IMR-90 (cell line): ENCODE results near the gene FOSL1. TPM values are rescaled to one million over a fixed set of nuclear protein-coding genes. Genes with fewer than 3 reads are reported as not detected.

Experiments used
- ATAC-seq: fragments of 200-7000 bp; cut with Tn5 transposase; 2 replicates; pipeline ENCODE4 v1.9.1; 2020; ENCODE audit warnings: low read depth, mild to moderate bottlenecking, moderate library complexity
- BruUV-seq: library from RNA; stranded (reverse); fragments of 400-500 nt; replicated peaks from 2 replicates; lab custom pipeline; 2021; lab: Mats Ljungman, UMichigan
- CTCF ChIA-PET: fragments of 300-600 bp; formaldehyde crosslinking; extraction: SDS; loops from one replicate; lab custom pipeline; 2021; ENCODE audit warnings: antibody characterized with exemption; lab: Yijun Ruan, JAX
- POLR2A ChIA-PET: fragments of 300-600 bp; sonication (Branson Sonifier 250); formaldehyde crosslinking; loops from one replicate; lab custom pipeline; 2022; ENCODE audit warnings: antibody characterized with exemption; ENCODE audit not compliant: unreplicated experiment; lab: Charles Lee
- DNase-seq: peaks from one replicate; pipeline ENCODE4 v3.0.0; 2013
- H2AFZ ChIP-seq: replicated peaks from 2 replicates; pipeline ENCODE3; 2013; ENCODE audit warnings: low read length, mild to moderate bottlenecking; ENCODE audit not compliant: poor library complexity
- H2AK5ac ChIP-seq: 2 replicates; pipeline ENCODE4 v1.6.1; 2013; ENCODE audit warnings: low read depth, low read length, inconsistent platforms
- H2AK9ac ChIP-seq: replicated peaks from 2 replicates; pipeline ENCODE3; 2013; ENCODE audit warnings: mild to moderate bottlenecking, low read depth, low read length, moderate library complexity; ENCODE audit not compliant: poor library complexity
- H2BK120ac ChIP-seq: 2 replicates; pipeline ENCODE4 v1.6.1; 2013; ENCODE audit warnings: low read depth, low read length, inconsistent platforms
- H2BK15ac ChIP-seq: 3 replicates; pipeline ENCODE4 v1.6.1; 2013; ENCODE audit warnings: low read depth, low read length, inconsistent platforms
- H2BK20ac ChIP-seq: 2 replicates; pipeline ENCODE4 v1.6.1; 2013; ENCODE audit warnings: low read depth, mild to moderate bottlenecking, inconsistent platforms, low read length, moderate library complexity
- H2BK5ac ChIP-seq: 2 replicates; pipeline ENCODE4 v1.6.1; 2013; ENCODE audit warnings: mild to moderate bottlenecking, low read depth, low read length, inconsistent platforms; ENCODE audit not compliant: poor library complexity, severe bottlenecking
- H3K14ac ChIP-seq: replicated peaks from 2 replicates; pipeline ENCODE4 v1.6.1; 2013; ENCODE audit warnings: low read depth, low read length, inconsistent platforms
- H3K18ac ChIP-seq: 2 replicates; pipeline ENCODE4 v1.6.1; 2013; ENCODE audit warnings: low read depth, low read length, control low read depth
- H3K23ac ChIP-seq: 2 replicates; pipeline ENCODE4 v1.6.1; 2013; ENCODE audit warnings: low read depth, low read length, inconsistent platforms
- H3K27ac ChIP-seq: 2 replicates; pipeline ENCODE4 v1.5.1; 2013; ENCODE audit warnings: mild to moderate bottlenecking, control low read depth, low read length; ENCODE audit not compliant: insufficient read depth
- H3K27me3 ChIP-seq: 2 replicates; pipeline ENCODE4 v1.6.1; 2013; ENCODE audit warnings: low read length; ENCODE audit not compliant: control insufficient read depth, insufficient read depth
- H3K36me3 ChIP-seq: 2 replicates; pipeline ENCODE4 v1.6.1; 2013; ENCODE audit warnings: low read length, mixed read lengths; ENCODE audit not compliant: control insufficient read depth, insufficient read depth
- H3K4ac ChIP-seq: 2 replicates; pipeline ENCODE4 v1.6.1; 2013; ENCODE audit warnings: low read depth, low read length, inconsistent platforms
- H3K4me1 ChIP-seq: 2 replicates; pipeline ENCODE4 v1.6.1; 2013; ENCODE audit warnings: low read length, mixed read lengths; ENCODE audit not compliant: control insufficient read depth, insufficient read depth
- H3K4me2 ChIP-seq: 2 replicates; pipeline ENCODE4 v1.6.1; 2013; ENCODE audit warnings: low read depth, mild to moderate bottlenecking, control low read depth, low read length, moderate library complexity
- H3K4me3 ChIP-seq: 2 replicates; pipeline ENCODE4 v1.5.1; 2013; ENCODE audit warnings: low read depth, mild to moderate bottlenecking, control low read depth, low read length, moderate library complexity; ENCODE audit not compliant: insufficient read depth
- H3K56ac ChIP-seq: 2 replicates; pipeline ENCODE4 v1.6.1; 2013; ENCODE audit warnings: low read length, inconsistent platforms; ENCODE audit not compliant: insufficient read depth; ENCODE audit errors: extremely low read depth
- H3K79me1 ChIP-seq, 2 experiments: 2 replicates each; pipeline ENCODE4 v1.6.1; 2013; ENCODE audit warnings: low read length in 2 of 2, inconsistent platforms in 1 of 2, low read depth in 1 of 2
- H3K9ac ChIP-seq: 2 replicates; pipeline ENCODE4 v1.6.1; 2013; ENCODE audit warnings: low read depth, low read length, control low read depth
- H3K9me1 ChIP-seq: 2 replicates; pipeline ENCODE4 v1.6.1; 2013; ENCODE audit warnings: low read length, inconsistent platforms; ENCODE audit not compliant: insufficient read depth
- H3K9me3 ChIP-seq: 2 replicates; pipeline ENCODE4 v1.6.1; 2013; ENCODE audit warnings: low read length; ENCODE audit not compliant: control insufficient read depth, insufficient read depth
- H4K20me1 ChIP-seq: 2 replicates; pipeline ENCODE4 v1.6.1; 2013; ENCODE audit warnings: low read length, inconsistent platforms; ENCODE audit not compliant: insufficient read depth
- H4K5ac ChIP-seq: 2 replicates; pipeline ENCODE4 v1.6.1; 2013; ENCODE audit warnings: mild to moderate bottlenecking, low read depth, low read length, control low read depth
- H4K8ac ChIP-seq, 2 experiments: 2 replicates each; pipeline ENCODE4 v1.6.1; 2013; ENCODE audit warnings: low read depth in 2 of 2, low read length in 2 of 2, control low read depth in 1 of 2, inconsistent platforms in 1 of 2
- H4K91ac ChIP-seq: 2 replicates; pipeline ENCODE4 v1.6.1; 2013; ENCODE audit warnings: low read depth, low read length, inconsistent platforms; ENCODE audit not compliant: insufficient read depth
- BHLHE40 ChIP-seq: fragments of 150-350 bp; IDR thresholded peaks from 2 replicates; pipeline ENCODE4 v1.6.1; 2016; ENCODE audit warnings: mild to moderate bottlenecking, low read depth, low read length
- CHD1 ChIP-seq: IDR thresholded peaks from 2 replicates; pipeline ENCODE4 v1.6.1; 2012; ENCODE audit warnings: low read depth, low read length, improper control_type of control experiment
- MAFK ChIP-seq: IDR thresholded peaks from 2 replicates; pipeline ENCODE4 v1.6.1; 2012; ENCODE audit warnings: low read depth, low read length, improper control_type of control experiment
- MAZ ChIP-seq: IDR thresholded peaks from 2 replicates; pipeline ENCODE4 v1.6.1; 2012; ENCODE audit warnings: low read depth, mild to moderate bottlenecking, low read length, improper control_type of control experiment, moderate library complexity, borderline replicate concordance
- POLR2A ChIP-seq: IDR thresholded peaks from 2 replicates; pipeline ENCODE4 v1.6.1; 2012; ENCODE audit warnings: mild to moderate bottlenecking, low read depth, low read length
- RAD21 ChIP-seq: IDR thresholded peaks from 2 replicates; pipeline ENCODE4 v1.6.1; 2012; ENCODE audit warnings: low read length, improper control_type of control experiment
- RFX5 ChIP-seq: IDR thresholded peaks from 2 replicates; pipeline ENCODE4 v1.8.0; 2012; ENCODE audit warnings: low read depth, mild to moderate bottlenecking, low read length, moderate library complexity
- WGBS, 2 experiments: methylation state at CpG; one replicate each; pipeline versions ENCODE4 v1.1.5 to v1.1.7; 2013; ENCODE audit warnings: missing lambda C conversion rate in 2 of 2; ENCODE audit not compliant: insufficient read length in 1 of 2; ENCODE audit errors: extremely low coverage in 2 of 2; 5-methylcytosine and 5-hydroxymethylcytosine counted together
- dilution Hi-C: fragments of 300-500 bp; cut with HindIII; formaldehyde crosslinking; loops from one replicate; pipeline ENCODE4 v1.14.3; 2018; ENCODE audit warnings: low sequenced_read_pairs; ENCODE audit not compliant: unreplicated experiment
- in situ Hi-C: fragments of 300-500 bp; cut with MboI; formaldehyde crosslinking; loops from 3 replicates; pipeline ENCODE4 v1.14.3; 2019; ENCODE audit warnings: low sequenced_read_pairs, inconsistent platforms, mixed read lengths
- intact Hi-C: fragments of 100-400 bp; cut with micrococcal nuclease; formaldehyde crosslinking; loops from 2 replicates; pipeline ENCODE4 v1.10.0; 2022
- polyA plus RNA-seq, 3 experiments: library from polyadenylated mRNA; depleted of rRNA; stranded (reverse); fragments of >200 nt; gene quantifications; 2 replicates each; pipeline ENCODE4 v1.2.3, GENCODE V29; 2012; ENCODE audit warnings: low replicate concordance in 1 of 3
- total RNA-seq: library from RNA; depleted of rRNA; stranded (reverse); fragments of >200 nt; gene quantifications from 2 replicates; pipeline ENCODE4 v1.2.3, GENCODE V29; 2012

The FOSL1 gene
- total and polyA plus RNA-seq, 2 of the 4 experiments (the other 2 are of a cell fraction): 17.2 to 107 TPM

DNA sequence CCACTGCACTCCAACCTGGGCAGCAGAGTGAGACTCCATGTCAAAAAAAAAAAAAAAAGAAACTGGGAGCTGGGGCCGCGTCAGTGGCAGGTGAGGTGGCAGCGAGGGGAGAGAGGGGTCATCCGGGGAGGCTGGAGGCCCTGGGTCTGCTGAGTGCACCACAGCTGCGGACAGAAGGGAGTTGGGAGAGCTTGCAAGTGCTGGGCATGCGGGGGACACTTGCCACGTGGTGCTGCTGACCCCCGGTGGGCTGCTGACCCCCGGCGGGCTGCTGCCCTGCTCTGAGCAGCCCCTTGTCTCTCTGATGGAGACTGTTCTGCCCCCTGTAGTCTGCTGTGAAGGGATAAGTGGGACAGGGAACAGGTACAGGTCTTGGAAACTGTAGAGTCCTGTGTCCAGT is 21.7 kb upstream of the FOSL1 start:
- H3K27me3 ChIP-seq: no peaks in the 10 kb centered on the region
- dilution Hi-C loops (no loop called here), in situ Hi-C loops (no loop called here), intact Hi-C loops (no loop called here)
- peaks cover 40% of the 10 kb centered on the region for H3K36me3 ChIP-seq
- no peak overlapping the region for H4K8ac ChIP-seq
- H3K9me1 ChIP-seq: peaks cover 10% of the 10 kb centered on the region; the same call in 1 of the 2 replicates
- ChIA-PET POLR2A (interaction anchor here (1.1 kb wide), 1 partner anchor 31 kb away, joined by 3 read pairs; no protein-coding TSS in a partner anchor), CTCF (no interaction called here)
- ATAC-seq (no peak), DNase-seq (no peak)
- H3K4me2 ChIP-seq: no peak overlapping the region
- H2BK20ac ChIP-seq: no peak overlapping the region
- H2BK15ac ChIP-seq: no peak overlapping the region
- TF ChIP-seq BHLHE40 (no peak), MAFK (no peak), CHD1 (no peak), MAZ (no peak), POLR2A (no peak), RFX5 (no peak), RAD21 (no peak)
- peaks cover 11% of the 10 kb centered on the region for H4K20me1 ChIP-seq
- H2AK9ac ChIP-seq: no peak overlapping the region
- no peaks in the 10 kb centered on the region for H3K9me3 ChIP-seq
- no TSS peak for BruUV-seq
- H4K5ac ChIP-seq: no peak overlapping the region
- no peak overlapping the region for H3K4me3 ChIP-seq
- no peak overlapping the region for H4K91ac ChIP-seq
- H3K14ac ChIP-seq: no peak overlapping the region
- H3K4ac ChIP-seq: no peak overlapping the region
- WGBS, 2 experiments: 93% methylated on average over 3 of the region's 10 CpGs; no CpG with 5 or more reads in 1 of the 2 experiments
- H3K23ac ChIP-seq: no peak overlapping the region
- no peak overlapping the region for H3K18ac ChIP-seq
- no peak overlapping the region for H3K56ac ChIP-seq
- no peak overlapping the region for H2BK120ac ChIP-seq
- H2AFZ ChIP-seq: no peak overlapping the region
- no peak overlapping the region for H2BK5ac ChIP-seq
- no peak overlapping the region for H3K27ac ChIP-seq
- H3K4me1 ChIP-seq: peaks cover 20% of the 10 kb centered on the region
- H2AK5ac ChIP-seq: no peak overlapping the region
- peaks cover 12 to 43% of the 10 kb centered on the region in 2 experiments for H3K79me1 ChIP-seq
- no peak overlapping the region for H3K9ac ChIP-seq
